Measurements from ENCODE around the gene RGL4.
"Not testable (repeated sequence)": the region's sequence is repeated elsewhere in the genome, so short reads cannot be mapped to it uniquely, and the experiment has no call there.

RGL4 gene

DNA sequence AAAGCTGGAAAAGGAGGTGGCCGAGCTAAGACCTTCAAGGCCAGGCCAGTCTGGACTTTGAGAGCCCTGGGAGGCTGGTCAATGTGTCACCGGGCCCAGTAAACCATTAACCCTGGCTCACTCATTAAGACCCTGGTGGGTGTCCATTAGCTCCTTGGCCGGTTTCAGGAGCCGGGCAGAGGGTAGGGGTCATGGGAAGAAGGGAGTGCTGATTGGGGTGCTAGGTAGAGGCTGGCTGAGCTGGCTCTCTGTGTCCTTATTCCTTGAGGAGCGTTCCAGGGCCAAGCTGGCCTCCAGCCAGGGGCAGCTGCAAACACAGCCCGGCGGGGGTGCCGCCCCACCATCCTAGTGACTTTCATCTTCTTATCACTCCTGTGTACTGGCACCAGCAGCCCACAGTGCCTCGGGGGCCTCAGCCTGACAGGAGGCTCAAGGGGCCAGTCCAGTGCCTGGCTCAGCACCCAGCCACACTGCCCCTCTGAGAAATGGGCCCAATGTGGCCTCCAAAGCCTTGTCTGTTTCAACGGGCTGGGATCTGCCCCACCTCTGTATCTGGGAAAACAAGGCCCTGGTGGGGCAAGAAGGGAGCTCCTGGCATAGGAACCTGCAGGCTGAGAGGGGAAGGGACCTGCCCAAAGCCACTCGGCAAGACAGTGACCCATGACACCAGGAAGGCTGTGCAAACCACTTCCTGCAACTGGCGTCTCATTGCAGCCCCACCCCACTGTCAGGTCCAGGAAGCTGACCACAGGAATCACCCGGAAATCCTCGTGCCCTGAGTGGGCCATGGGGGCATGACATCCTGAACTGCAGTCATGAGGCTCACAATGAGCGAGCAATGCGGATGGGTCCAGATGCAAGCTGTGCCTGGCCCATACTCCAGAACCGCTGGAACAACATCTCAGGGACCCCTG is 15.1 kb upstream of the RGL4 start:
- TF ChIP-seq, protein P1, sequence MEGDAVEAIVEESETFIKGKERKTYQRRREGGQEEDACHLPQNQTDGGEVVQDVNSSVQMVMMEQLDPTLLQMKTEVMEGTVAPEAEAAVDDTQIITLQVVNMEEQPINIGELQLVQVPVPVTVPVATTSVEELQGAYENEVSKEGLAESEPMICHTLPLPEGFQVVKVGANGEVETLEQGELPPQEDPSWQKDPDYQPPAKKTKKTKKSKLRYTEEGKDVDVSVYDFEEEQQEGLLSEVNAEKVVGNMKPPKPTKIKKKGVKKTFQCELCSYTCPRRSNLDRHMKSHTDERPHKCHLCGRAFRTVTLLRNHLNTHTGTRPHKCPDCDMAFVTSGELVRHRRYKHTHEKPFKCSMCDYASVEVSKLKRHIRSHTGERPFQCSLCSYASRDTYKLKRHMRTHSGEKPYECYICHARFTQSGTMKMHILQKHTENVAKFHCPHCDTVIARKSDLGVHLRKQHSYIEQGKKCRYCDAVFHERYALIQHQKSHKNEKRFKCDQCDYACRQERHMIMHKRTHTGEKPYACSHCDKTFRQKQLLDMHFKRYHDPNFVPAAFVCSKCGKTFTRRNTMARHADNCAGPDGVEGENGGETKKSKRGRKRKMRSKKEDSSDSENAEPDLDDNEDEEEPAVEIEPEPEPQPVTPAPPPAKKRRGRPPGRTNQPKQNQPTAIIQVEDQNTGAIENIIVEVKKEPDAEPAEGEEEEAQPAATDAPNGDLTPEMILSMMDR (IDR thresholded peaks at IDR 0.05; ENCODE audit: borderline replicate concordance, control extremely low read depth, extremely low read depth, insufficient read depth, missing control alignments) = no peak
- in situ Hi-C loops (cut with MboI; ENCODE audit: low sequenced_read_pairs, unreplicated experiment) = no loop called here
- DNase-seq (ENCODE audit: low spot score) = no peak

DNA sequence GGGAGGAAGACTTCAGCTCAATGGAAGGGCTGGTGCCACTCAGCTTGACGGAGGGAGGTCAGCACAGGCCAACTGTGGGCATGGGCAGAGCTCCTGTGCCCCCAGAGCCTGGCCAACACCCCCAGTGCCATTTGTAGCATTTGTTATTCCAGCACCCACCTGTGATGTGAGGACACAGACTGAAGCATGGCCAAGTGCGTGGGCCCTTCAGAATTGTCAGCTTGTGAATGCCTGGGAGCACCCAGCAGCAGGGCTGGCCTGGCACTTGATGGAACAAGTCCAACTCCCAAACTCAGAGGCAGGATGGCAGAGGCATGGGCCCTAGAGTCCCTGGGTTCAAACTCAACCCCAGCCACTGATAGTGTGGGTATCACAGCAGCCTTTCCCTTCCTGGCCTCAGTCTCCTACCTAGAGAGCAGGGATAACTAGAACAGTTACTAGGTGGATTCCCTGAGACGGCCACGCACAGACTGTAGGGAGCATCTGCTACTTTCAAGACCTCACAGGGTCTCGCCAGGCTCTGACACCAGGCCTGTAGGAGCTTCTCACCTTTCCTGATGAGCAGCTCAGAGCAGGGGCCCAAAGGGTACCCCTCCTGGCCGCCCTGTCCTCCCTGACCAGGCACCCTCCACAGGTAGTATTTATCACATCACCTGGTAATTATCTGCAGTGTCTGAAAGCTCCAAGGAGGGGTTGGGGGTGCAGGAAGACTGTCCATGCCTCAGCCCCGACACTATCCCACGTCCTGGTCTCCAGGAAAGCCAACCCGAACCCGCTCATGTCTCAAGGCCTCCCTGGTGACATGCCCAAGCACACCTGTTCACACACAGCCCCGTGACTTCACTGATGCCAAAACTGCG is 13.7 kb upstream of the RGL4 start:
- in situ Hi-C loops (cut with MboI; ENCODE audit: low sequenced_read_pairs, unreplicated experiment) = not testable (repeated sequence)

DNA sequence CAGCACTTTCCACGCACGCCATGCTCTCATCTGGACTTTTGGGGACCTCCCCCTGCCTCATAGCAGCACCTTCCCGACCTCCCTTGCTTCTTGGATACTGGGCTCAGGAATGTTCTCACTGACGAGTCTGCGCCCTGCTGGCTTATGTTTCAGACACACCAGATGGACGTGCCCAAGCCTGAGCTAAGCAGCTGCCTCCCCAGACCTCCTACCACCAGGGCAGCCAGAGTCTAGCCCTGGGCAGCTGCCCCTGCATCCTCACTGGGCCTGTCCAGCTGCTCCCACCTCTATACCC is 13.2 kb upstream of the RGL4 start:
- TF ChIP-seq, protein P1 (IDR thresholded peaks at IDR 0.05; ENCODE audit: borderline replicate concordance, control extremely low read depth, extremely low read depth, insufficient read depth, missing control alignments) = no peak
- DNase-seq (ENCODE audit: low spot score) = no peak
- in situ Hi-C loops (cut with MboI; ENCODE audit: low sequenced_read_pairs, unreplicated experiment) = no loop called here

More for the DNA sequence above, 13.7 kb upstream of the RGL4 start:
- DNase-seq (ENCODE audit: low spot score) = not testable (repeated sequence)

DNA sequence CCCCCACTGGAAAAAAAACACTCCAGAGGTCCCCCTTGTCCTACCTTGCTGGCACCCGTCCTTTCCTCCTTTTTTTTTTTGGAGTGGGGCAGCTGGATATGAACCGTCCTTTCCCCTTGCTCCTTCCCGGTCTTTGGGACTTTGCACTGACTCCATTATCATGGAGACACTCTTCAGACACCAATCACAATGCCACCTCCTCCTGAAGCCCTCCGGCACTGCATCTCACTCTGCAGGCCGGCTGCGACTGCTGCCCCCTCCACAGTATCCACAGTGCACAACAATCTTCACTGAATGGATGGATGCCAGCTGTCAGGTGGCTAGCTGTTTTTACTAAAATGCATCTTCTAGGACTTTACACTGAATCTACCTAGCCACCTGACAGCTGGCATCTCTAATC is 12.7 kb upstream of the RGL4 start:
- in situ Hi-C loops (cut with MboI; ENCODE audit: low sequenced_read_pairs, unreplicated experiment) = no loop called here
- TF ChIP-seq, protein P1 (IDR thresholded peaks at IDR 0.05; ENCODE audit: borderline replicate concordance, control extremely low read depth, extremely low read depth, insufficient read depth, missing control alignments) = no peak
- DNase-seq (ENCODE audit: low spot score) = no peak

DNA sequence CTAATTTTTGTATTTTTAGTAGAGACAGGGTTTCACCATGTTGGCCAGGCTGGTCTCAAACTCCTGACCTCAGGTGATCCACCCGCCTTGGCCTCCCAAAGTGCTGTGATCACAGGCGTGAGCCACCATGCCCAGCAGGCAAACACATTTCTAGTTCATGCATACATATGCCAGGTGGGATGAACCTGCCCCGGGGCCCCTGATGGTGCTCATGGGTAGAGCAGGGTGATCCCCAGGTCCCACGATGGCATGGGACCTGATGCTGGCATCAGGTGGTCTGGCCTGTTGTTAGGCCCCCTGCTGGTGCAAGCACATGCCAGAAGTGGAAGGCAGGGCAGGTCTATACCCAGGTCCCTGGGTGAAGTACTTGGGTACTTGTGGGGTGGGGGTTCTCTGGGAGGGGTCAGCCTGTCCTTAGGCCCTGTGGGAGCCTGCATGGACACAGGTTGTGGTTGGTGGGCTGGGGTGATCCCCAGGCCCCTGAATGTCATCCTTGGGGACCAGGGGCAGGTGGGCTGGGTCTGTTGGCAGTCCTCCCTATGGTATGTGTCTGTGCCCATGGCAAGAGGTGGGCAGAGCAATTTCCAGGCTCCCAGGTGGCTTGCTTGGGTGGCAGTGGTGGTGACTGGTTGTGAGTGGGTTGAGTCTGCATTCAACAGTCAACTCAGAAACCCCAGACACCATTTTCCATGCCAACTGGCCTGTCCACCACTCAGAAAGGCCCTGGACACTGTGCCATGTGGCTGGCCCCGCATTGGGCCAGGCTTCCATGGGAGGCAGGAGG is 9.6 kb upstream of the RGL4 start:
- DNase-seq (ENCODE audit: low spot score) = no peak
- in situ Hi-C loops (cut with MboI; ENCODE audit: low sequenced_read_pairs, unreplicated experiment) = no loop called here
- TF ChIP-seq, protein P1 (IDR thresholded peaks at IDR 0.05; ENCODE audit: borderline replicate concordance, control extremely low read depth, extremely low read depth, insufficient read depth, missing control alignments) = no peak

DNA sequence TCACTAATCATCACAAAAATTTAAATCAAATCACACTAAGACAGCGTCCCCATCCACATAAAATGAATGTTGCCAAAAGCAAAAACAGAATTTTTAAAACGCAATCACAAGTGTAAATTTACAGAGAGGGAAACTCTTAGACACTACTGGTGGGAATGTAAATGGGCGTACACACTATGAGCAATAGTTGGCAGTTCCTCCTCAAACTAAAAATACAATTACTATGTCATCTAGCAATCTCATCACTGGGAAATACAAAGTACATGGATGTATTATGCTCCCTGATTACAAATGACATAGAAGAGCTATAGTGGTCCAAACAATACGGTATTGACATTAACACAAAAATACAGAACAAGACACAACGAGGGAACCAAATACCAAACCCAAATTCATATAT is 8.7 kb upstream of the RGL4 start:
- DNase-seq (ENCODE audit: low spot score) = no peak
- TF ChIP-seq, protein P1 (IDR thresholded peaks at IDR 0.05; ENCODE audit: borderline replicate concordance, control extremely low read depth, extremely low read depth, insufficient read depth, missing control alignments) = no peak
- in situ Hi-C loops (cut with MboI; ENCODE audit: low sequenced_read_pairs, unreplicated experiment) = no loop called here

Data from GM13976 (cell line).